SU-DHL-6 (cell line): Measurements from ENCODE around the gene FBXL2.

Experiments used
- H2AFZ ChIP-seq: fragments of 200-600 bp; sonication (generic); 2 replicates; pipeline ENCODE4 v1.6.1; 2014; ENCODE audit warnings: low read depth, mild to moderate bottlenecking, moderate library complexity, mixed read lengths, antibody characterized with exemption, low read length; ENCODE audit not compliant: severe bottlenecking
- H3F3A ChIP-seq: fragments of 200-600 bp; shearing (Covaris generic); 2 replicates; pipeline ENCODE4 v1.6.0; 2016; ENCODE audit warnings: antibody characterized with exemption, mild to moderate bottlenecking; ENCODE audit not compliant: insufficient read depth
- H3K27ac ChIP-seq: fragments of 200-600 bp; sonication (generic); 2 replicates; pipeline ENCODE4 v1.5.1; 2016; ENCODE audit warnings: low read depth, mild to moderate bottlenecking, low read length, moderate library complexity, mixed read lengths
- H3K27me3 ChIP-seq: fragments of 200-600 bp; sonication (generic), shearing (Covaris generic); 2 replicates; pipeline ENCODE4 v1.6.0; 2014; ENCODE audit warnings: mild to moderate bottlenecking, low read length
- H3K36me3 ChIP-seq: fragments of 200-600 bp; sonication (generic); 2 replicates; pipeline ENCODE4 v1.6.1; 2014; ENCODE audit warnings: mild to moderate bottlenecking, low read length, mixed read lengths
- H3K4me2 ChIP-seq: fragments of 300-600, 200-600 bp; shearing (Covaris generic), sonication (generic); 2 replicates; pipeline ENCODE4 v1.6.0; 2014; ENCODE audit warnings: low read length, low read depth, mild to moderate bottlenecking; ENCODE audit not compliant: poor library complexity, severe bottlenecking
- H3K4me3 ChIP-seq: fragments of 200-600 bp; sonication (generic); 2 replicates; pipeline ENCODE4 v1.5.1; 2014; ENCODE audit warnings: antibody characterized with exemption, low read length, mild to moderate bottlenecking, mixed read lengths; ENCODE audit not compliant: insufficient read depth, poor library complexity, severe bottlenecking
- H3K79me2 ChIP-seq: fragments of 200-600 bp; sonication (generic); 2 replicates; pipeline ENCODE4 v1.6.1; 2014; ENCODE audit warnings: mild to moderate bottlenecking, low read length, moderate library complexity; ENCODE audit not compliant: insufficient read depth
- H3K9ac ChIP-seq: fragments of 200-600 bp; sonication (generic); 2 replicates; pipeline ENCODE4 v1.7.0; 2014; ENCODE audit warnings: mild to moderate bottlenecking, low read length
- H3K9me2 ChIP-seq: fragments of 200-600 bp; sonication (generic); replicated peaks from 2 replicates; pipeline ENCODE4 v1.6.1; 2014; ENCODE audit warnings: low read length; ENCODE audit not compliant: insufficient read depth
- H3K9me3 ChIP-seq: fragments of 200-600 bp; sonication (generic); 2 replicates; pipeline ENCODE4 v1.6.1; 2014; ENCODE audit warnings: low read length, mixed read lengths; ENCODE audit not compliant: insufficient read depth
- H4K20me1 ChIP-seq: fragments of 200-600 bp; sonication (generic); 2 replicates; pipeline ENCODE4 v1.6.1; 2014; ENCODE audit warnings: low read depth, mild to moderate bottlenecking, antibody characterized with exemption, low read length, moderate library complexity, mixed read lengths
- EZH2phosphoT487 ChIP-seq: fragments of 200-600 bp; sonication (generic), shearing (Covaris generic); conservative IDR thresholded peaks from 2 replicates; pipeline ENCODE4 v1.6.1; 2018; ENCODE audit warnings: mild to moderate bottlenecking, antibody characterized with exemption, low read length, moderate library complexity, mixed read lengths
- TF ChIP-seq, protein P1 (sequence below): fragments of 200-600 bp; sonication (generic); IDR thresholded peaks from one replicate; pipeline ENCODE4 v1.5.1; 2017; ENCODE audit warnings: antibody characterized with exemption, mild to moderate bottlenecking, low read length, moderate library complexity; ENCODE audit not compliant: insufficient read depth, poor library complexity, severe bottlenecking

FBXL2 gene

DNA sequence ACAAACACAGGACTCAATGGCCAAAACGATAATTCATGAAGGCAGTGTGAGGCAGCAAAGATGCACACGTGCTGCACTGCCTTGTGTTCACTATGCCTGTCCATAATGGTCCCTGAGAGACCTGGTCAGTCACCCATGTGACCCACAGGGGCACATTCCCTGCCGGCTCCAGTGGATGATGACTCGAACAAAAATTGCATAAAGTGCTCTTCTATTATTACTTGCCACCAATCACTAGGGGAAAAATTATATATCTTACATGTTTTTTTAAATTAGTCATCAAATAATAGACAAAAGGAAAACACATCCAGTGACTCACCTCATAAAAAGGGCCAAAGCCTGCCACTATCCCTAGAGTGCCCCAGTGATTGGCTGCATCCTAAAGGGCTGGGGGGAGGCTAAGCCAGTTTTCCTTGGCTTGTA, 115.5 kb downstream of the FBXL2 start:
- Histone ChIP-seq H3K79me2 (no peaks in the 10 kb centered on the region), H3K27ac (no peak overlapping the region), H3K9me2 (no peaks in the 10 kb centered on the region), H4K20me1 (no peaks in the 10 kb centered on the region), H3F3A (no peaks in the 10 kb centered on the region), H3K27me3 (no peaks in the 10 kb centered on the region), H3K9ac (no peak overlapping the region), H2AFZ (no peak overlapping the region), H3K4me2 (no peak overlapping the region), H3K4me3 (no peak overlapping the region), H3K9me3 (no peaks in the 10 kb centered on the region), H3K36me3 (peaks cover 18% of the 10 kb centered on the region; the same call in 1 of the 2 replicates)
- TF ChIP-seq, protein P1, sequence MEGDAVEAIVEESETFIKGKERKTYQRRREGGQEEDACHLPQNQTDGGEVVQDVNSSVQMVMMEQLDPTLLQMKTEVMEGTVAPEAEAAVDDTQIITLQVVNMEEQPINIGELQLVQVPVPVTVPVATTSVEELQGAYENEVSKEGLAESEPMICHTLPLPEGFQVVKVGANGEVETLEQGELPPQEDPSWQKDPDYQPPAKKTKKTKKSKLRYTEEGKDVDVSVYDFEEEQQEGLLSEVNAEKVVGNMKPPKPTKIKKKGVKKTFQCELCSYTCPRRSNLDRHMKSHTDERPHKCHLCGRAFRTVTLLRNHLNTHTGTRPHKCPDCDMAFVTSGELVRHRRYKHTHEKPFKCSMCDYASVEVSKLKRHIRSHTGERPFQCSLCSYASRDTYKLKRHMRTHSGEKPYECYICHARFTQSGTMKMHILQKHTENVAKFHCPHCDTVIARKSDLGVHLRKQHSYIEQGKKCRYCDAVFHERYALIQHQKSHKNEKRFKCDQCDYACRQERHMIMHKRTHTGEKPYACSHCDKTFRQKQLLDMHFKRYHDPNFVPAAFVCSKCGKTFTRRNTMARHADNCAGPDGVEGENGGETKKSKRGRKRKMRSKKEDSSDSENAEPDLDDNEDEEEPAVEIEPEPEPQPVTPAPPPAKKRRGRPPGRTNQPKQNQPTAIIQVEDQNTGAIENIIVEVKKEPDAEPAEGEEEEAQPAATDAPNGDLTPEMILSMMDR, result no peak
- no peak for TF ChIP-seq EZH2phosphoT487

DNA sequence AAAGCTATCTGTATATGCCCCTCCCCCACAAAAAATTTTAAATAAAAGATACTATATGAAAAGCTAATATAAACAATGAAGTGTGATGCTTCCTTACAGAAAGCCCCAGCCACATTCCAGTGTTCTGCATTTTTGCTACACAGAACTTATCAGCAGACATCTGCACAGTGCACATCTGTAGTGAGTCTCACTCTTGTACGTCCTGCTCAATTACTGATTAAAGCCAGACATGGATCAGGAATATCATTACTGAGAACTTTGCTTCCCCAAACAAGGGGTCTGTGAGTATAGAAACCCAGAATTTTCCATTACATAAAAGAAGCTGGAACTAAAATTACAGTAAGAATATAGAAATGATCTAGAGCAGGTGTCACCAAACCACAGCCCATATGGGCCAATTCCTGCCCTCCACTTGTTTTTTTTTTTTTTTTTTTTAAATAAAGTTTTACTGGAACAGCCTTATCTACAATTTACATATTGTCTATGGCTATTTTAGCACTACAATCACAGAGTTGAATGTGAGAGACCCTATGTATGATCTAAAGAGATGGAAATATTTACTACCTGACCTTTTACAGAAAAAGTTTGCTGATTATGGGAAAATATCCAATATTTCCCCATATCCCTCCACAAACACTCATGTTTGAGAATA, 117.3 kb downstream of the FBXL2 start:
- H3K79me2 ChIP-seq, result no peaks in the 10 kb centered on the region
- H3K27me3 ChIP-seq, result no peaks in the 10 kb centered on the region
- no peak overlapping the region for H2AFZ ChIP-seq
- H3F3A ChIP-seq, result no peaks in the 10 kb centered on the region; the same call in 1 of the 2 replicates
- no peaks in the 10 kb centered on the region for H3K9me3 ChIP-seq
- H4K20me1 ChIP-seq, result no peaks in the 10 kb centered on the region
- H3K4me2 ChIP-seq, result no peak overlapping the region
- TF ChIP-seq, protein P1, result no peak
- no peak for TF ChIP-seq EZH2phosphoT487
- peaks cover 28% of the 10 kb centered on the region; the same call in 1 of the 2 replicates for H3K36me3 ChIP-seq
- no peak overlapping the region for H3K4me3 ChIP-seq
- H3K9me2 ChIP-seq, result no peaks in the 10 kb centered on the region
- no peak overlapping the region for H3K9ac ChIP-seq
- no peak overlapping the region for H3K27ac ChIP-seq

DNA sequence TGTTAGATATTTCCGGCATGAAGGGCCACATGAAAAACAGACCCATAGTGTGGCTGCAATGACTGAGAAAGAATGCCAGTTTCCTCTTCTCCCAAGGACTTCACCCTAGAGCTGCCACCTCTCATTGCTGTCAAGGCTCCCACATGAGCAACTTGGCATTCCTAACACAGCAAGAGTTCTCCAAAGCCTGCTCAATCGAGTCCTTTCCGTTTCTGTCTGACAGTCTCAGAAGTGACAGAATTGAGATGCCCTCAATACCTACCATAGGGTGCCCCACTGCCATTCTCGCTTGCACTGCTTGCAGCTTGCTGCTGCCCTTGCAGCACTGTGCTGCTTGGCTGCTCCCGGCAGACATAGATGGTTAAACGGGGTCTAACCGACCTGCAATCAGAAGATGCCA, 118.7 kb downstream of the FBXL2 start:
- Histone ChIP-seq H4K20me1 (no peaks in the 10 kb centered on the region), H2AFZ (no peak overlapping the region), H3K27me3 (no peaks in the 10 kb centered on the region), H3K9ac (no peak overlapping the region), H3K4me3 (no peak overlapping the region), H3K36me3 (peaks cover 38% of the 10 kb centered on the region; the same call in 1 of the 2 replicates), H3K79me2 (no peaks in the 10 kb centered on the region), H3F3A (no peaks in the 10 kb centered on the region; the same call in 1 of the 2 replicates), H3K27ac (no peak overlapping the region), H3K9me3 (no peaks in the 10 kb centered on the region), H3K4me2 (no peak overlapping the region), H3K9me2 (no peaks in the 10 kb centered on the region)
- no peak for TF ChIP-seq EZH2phosphoT487
- TF ChIP-seq, protein P1, result no peak
